PC-3 (cell line): ENCODE measurements around the gene IFI6. TPM values are rescaled to one million over a fixed set of nuclear protein-coding genes. Genes with fewer than 3 reads are reported as not detected.

Experiments used
- ATAC-seq: fragments of 200-7000 bp; cut with Tn5 transposase; 2 replicates; pipeline ENCODE4 v1.9.1; 2020; ENCODE audit warnings: mild to moderate bottlenecking, moderate library complexity
- BruUV-seq: library from RNA; stranded (reverse); fragments of 400-500 nt; replicated peaks from 2 replicates; lab custom pipeline; 2021; lab: Mats Ljungman, UMichigan
- CTCF ChIA-PET: fragments of 300-600 bp; sonication (Branson Sonifier 250); formaldehyde crosslinking; loops from one replicate; lab custom pipeline; 2022; ENCODE audit warnings: antibody characterized with exemption; lab: Charles Lee
- POLR2A ChIA-PET: fragments of 300-600 bp; sonication (Branson Sonifier 250); formaldehyde crosslinking; loops from one replicate; lab custom pipeline; 2022; ENCODE audit warnings: antibody characterized with exemption; ENCODE audit not compliant: unreplicated experiment; lab: Charles Lee
- DNase-seq: peaks from one replicate; pipeline ENCODE4 v3.0.0-alpha.2; 2015
- H2AFZ ChIP-seq: fragments of 300-600 bp; sonication (generic); 2 replicates; pipeline ENCODE4 v1.6.0; 2016; ENCODE audit warnings: antibody characterized with exemption, low read length
- H3F3A ChIP-seq: fragments of 300-600 bp; sonication (generic); one replicate; pipeline ENCODE4 v1.6.0; 2017; ENCODE audit warnings: antibody characterized with exemption, low read length, control low read depth, mild to moderate bottlenecking; ENCODE audit not compliant: unreplicated experiment
- H3K27ac ChIP-seq: fragments of 300-600 bp; sonication (generic); 2 replicates; pipeline ENCODE4 v1.5.1; 2016; ENCODE audit warnings: mild to moderate bottlenecking, low read length
- H3K27me3 ChIP-seq: fragments of 300-600 bp; sonication (generic); 2 replicates; pipeline ENCODE4 v1.6.1; 2016; ENCODE audit warnings: low read length, mixed read lengths
- H3K36me3 ChIP-seq: fragments of 300-600 bp; sonication (generic); 2 replicates; pipeline ENCODE4 v1.6.1; 2016; ENCODE audit warnings: low read depth, mixed run types, low read length, mixed read lengths
- H3K4me1 ChIP-seq: fragments of 300-600 bp; sonication (generic); 2 replicates; pipeline ENCODE4 v1.5.1; 2016; ENCODE audit warnings: low read length; ENCODE audit not compliant: insufficient read depth
- H3K4me2 ChIP-seq: fragments of 300-600 bp; sonication (generic); 2 replicates; pipeline ENCODE4 v1.6.0; 2016; ENCODE audit warnings: low read length
- H3K4me3 ChIP-seq: fragments of 300-600 bp; sonication (generic); 2 replicates; pipeline ENCODE4 v1.5.1; 2016; ENCODE audit warnings: mild to moderate bottlenecking, low read length, mixed read lengths
- H3K79me2 ChIP-seq: fragments of 300-600 bp; sonication (generic); 2 replicates; pipeline ENCODE4 v1.6.1; 2017; ENCODE audit warnings: low read length, mixed read lengths
- H3K9ac ChIP-seq: fragments of 300-600 bp; sonication (generic); 2 replicates; pipeline ENCODE4 v1.6.0; 2016; ENCODE audit warnings: mild to moderate bottlenecking, low read length
- H3K9me2 ChIP-seq: fragments of 300-600 bp; sonication (generic); replicated peaks from 2 replicates; pipeline ENCODE4 v1.6.1; 2016; ENCODE audit warnings: mixed run types, low read length, mixed read lengths
- H3K9me3 ChIP-seq: fragments of 300-600 bp; sonication (generic); 2 replicates; pipeline ENCODE4 v1.6.1; 2016; ENCODE audit warnings: low read length, mixed read lengths
- H4K20me1 ChIP-seq: fragments of 300-600 bp; sonication (generic); 2 replicates; pipeline ENCODE4 v1.6.1; 2016; ENCODE audit warnings: low read length, mixed read lengths
- CTCF ChIP-seq: fragments of 300-600 bp; sonication (generic); conservative IDR thresholded peaks from 2 replicates; pipeline ENCODE4 v1.5.1; 2017; ENCODE audit warnings: antibody characterized with exemption, low read depth, mild to moderate bottlenecking, low read length
- EZH2 ChIP-seq: fragments of 300-600 bp; sonication (generic); IDR thresholded peaks from one replicate; pipeline ENCODE4 v1.6.1; 2017; ENCODE audit warnings: antibody characterized with exemption, mild to moderate bottlenecking, low read length; ENCODE audit not compliant: unreplicated experiment
- EZH2phosphoT487 ChIP-seq: fragments of 300-600 bp; sonication (generic); IDR thresholded peaks from 2 replicates; pipeline ENCODE4 v1.6.1; 2018; ENCODE audit warnings: mild to moderate bottlenecking, antibody characterized with exemption, low read length, borderline replicate concordance
- intact Hi-C: fragments of 100-400 bp; cut with micrococcal nuclease; formaldehyde crosslinking; loops from 2 replicates; pipeline ENCODE4 v1.9.0; 2023
- total RNA-seq: library from RNA; depleted of rRNA; stranded (reverse); fragments of >200 nt; gene quantifications from 2 replicates; pipeline ENCODE4 v1.2.3, GENCODE V29; 2014

Gene IFI6
- total RNA-seq, 1 experiment from 2014 or later = 16.5 TPM

GRCh38 chr1:27666791-27667254 is 5.2 kb downstream of the IFI6 start:
- Histone ChIP-seq H3K9me3 (no peaks in the 10 kb centered on the region), H3K4me1 (peaks cover 4% of the 10 kb centered on the region; the same call in 1 of the 2 replicates), H3F3A (no peaks in the 10 kb centered on the region), H3K27ac (no peak overlapping the region), H2AFZ (no peak overlapping the region), H3K9me2 (no peaks in the 10 kb centered on the region), H4K20me1 (no peaks in the 10 kb centered on the region), H3K36me3 (no peaks in the 10 kb centered on the region), H3K4me3 (no peak overlapping the region), H3K4me2 (no peak overlapping the region), H3K9ac (no peak overlapping the region), H3K79me2 (no peaks in the 10 kb centered on the region), H3K27me3 (no peaks in the 10 kb centered on the region)
- BruUV-seq = no TSS peak
- ChIA-PET POLR2A (no interaction called here), CTCF (no interaction called here)
- intact Hi-C loops = no loop called here
- TF ChIP-seq CTCF (no peak), EZH2 (no peak), EZH2phosphoT487 (no peak)
- no peak for DNase-seq
- no peak for ATAC-seq

- H3K9me2 ChIP-seq = no peaks in the 10 kb centered on the region
- no peaks in the 10 kb centered on the region for H3K36me3 ChIP-seq
- H3F3A ChIP-seq = no peaks in the 10 kb centered on the region
- ChIA-PET CTCF (no interaction called here), POLR2A (no interaction called here)
- no peaks in the 10 kb centered on the region for H3K9me3 ChIP-seq
- no TSS peak for BruUV-seq
- no peak overlapping the region for H3K4me2 ChIP-seq
- no peak overlapping the region for H2AFZ ChIP-seq
- H4K20me1 ChIP-seq = no peaks in the 10 kb centered on the region
- TF ChIP-seq EZH2 = no peak
- DNase-seq (no peak), ATAC-seq (no peak)
- intact Hi-C loops = no loop called here
- no peaks in the 10 kb centered on the region for H3K27me3 ChIP-seq
- no peaks in the 10 kb centered on the region for H3K4me1 ChIP-seq
- H3K9ac ChIP-seq = no peak overlapping the region
- H3K27ac ChIP-seq = no peak overlapping the region
- H3K79me2 ChIP-seq = no peaks in the 10 kb centered on the region
- no peak overlapping the region for H3K4me3 ChIP-seq
These were observed 5.7 kb downstream of the IFI6 start for GRCh38 chr1:27666294-27666693.

- H3K9me3 ChIP-seq = no peaks in the 10 kb centered on the region
- no peak overlapping the region for H3K27ac ChIP-seq
- no peaks in the 10 kb centered on the region for H3K79me2 ChIP-seq
- H3K4me1 ChIP-seq = peaks cover 4% of the 10 kb centered on the region; the same call in 1 of the 2 replicates
- no peak overlapping the region for H3K4me3 ChIP-seq
- no peaks in the 10 kb centered on the region for H3F3A ChIP-seq
- H2AFZ ChIP-seq = no peak overlapping the region
- DNase-seq (no peak), ATAC-seq (no peak)
- H3K36me3 ChIP-seq = no peaks in the 10 kb centered on the region
- no peaks in the 10 kb centered on the region for H3K27me3 ChIP-seq
- no peak overlapping the region for H3K9ac ChIP-seq
- no peak for TF ChIP-seq EZH2phosphoT487
- no peak for TF ChIP-seq EZH2
- no peak for TF ChIP-seq CTCF
- H3K9me2 ChIP-seq = no peaks in the 10 kb centered on the region
- BruUV-seq = no TSS peak
- intact Hi-C loops = no loop called here
- ChIA-PET POLR2A (no interaction called here), CTCF (interaction anchor here (0.6 kb wide), 1 partner anchor 36 kb away, joined by 4 read pairs; no protein-coding TSS in a partner anchor)
- H3K4me2 ChIP-seq = no peak overlapping the region
- no peaks in the 10 kb centered on the region for H4K20me1 ChIP-seq
These were observed 6.9 kb downstream of the IFI6 start for GRCh38 chr1:27665016-27665651.
